UCSD-AML1 (cell line): Measurements from ENCODE around the gene BAG2.

Experiments used
- DNase-seq: peaks from one replicate; lab custom pipeline; 2025; ENCODE audit not compliant: unreplicated experiment; lab: John Stamatoyannopoulos, UW

Gene BAG2

GRCh38 chr6:57172136-57173055 lies at the start of gene BAG2:
Gene BAG2 (plus strand): TSS chr6:57172326. CDS start chr6:57172698, 372 bp downstream.
- DNase-seq, result peak; percentile 92

- DNase-seq, result no peak
Observed at GRCh38 chr6:57123111-57123510, 49.0 kb upstream of the BAG2 start.

- no peak for DNase-seq
Observed at GRCh38 chr6:57127763-57128162, 44.4 kb upstream of the BAG2 start.

GRCh38 chr6:57130661-57131177 lies 41.4 kb upstream of the BAG2 start:
- DNase-seq, result no peak

DNA sequence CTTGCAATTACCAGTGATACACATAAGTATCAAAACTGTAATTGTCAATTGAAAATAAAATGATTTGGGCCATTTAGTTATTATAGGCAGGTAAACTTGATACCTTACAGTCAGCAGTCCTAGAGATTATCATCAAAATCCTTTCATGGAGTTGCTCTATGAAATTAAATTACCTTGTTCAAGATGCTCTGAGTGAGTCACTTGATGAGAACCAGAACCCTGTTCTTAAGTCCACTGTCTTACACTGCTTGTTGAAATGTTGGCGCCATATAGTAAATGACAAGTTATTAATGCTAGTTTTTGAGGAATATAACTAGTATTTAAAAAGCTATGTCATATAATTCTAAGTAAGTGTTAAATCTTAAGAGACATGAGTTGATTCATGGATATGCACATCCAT lies 37.2 kb upstream of the BAG2 start:
- no peak for DNase-seq

GRCh38 chr6:57135885-57136284 lies 36.2 kb upstream of the BAG2 start:
- DNase-seq, result no peak

DNA sequence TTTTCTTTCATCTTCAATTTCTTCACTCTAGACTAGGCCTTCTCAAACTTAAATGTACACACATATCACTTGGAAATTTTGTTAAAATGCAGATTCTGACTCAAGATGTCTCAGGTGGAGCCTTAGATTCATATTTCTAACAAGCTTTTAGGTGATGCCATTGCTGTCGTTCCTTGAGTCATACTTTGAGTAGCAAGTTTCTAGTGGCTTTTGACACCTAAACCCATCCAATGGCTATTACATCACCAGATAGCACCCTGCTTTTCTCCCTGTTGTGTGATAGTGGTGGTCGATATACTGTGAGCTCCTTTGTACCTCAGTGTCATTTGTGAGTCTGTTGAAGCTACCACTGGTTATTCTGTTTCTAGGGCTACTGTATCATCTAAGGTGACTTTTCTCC lies 34.8 kb upstream of the BAG2 start:
- DNase-seq, result no peak

DNA sequence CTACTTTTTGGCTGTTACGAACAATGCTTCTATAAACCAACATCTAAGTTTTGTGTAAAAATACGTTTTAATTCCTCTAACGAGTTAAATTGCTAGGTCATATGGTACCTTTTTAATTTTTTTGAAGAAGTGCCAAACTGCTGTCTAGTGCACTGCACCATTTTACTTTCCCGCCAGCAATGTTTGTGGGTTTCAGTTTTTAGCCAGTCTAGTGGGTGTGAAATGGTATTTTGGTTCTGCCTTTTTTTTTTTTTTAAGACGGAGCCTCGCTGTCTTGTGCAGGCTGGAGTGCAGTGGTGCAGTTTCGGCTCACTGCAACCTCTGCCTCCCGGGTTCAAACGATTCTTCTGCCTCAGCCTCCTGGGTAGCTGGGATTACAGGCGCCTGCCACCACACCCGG lies 34.1 kb upstream of the BAG2 start:
- DNase-seq, result no peak

- no peak for DNase-seq
Observed at GRCh38 chr6:57141451-57142177, 30.5 kb upstream of the BAG2 start.

DNA sequence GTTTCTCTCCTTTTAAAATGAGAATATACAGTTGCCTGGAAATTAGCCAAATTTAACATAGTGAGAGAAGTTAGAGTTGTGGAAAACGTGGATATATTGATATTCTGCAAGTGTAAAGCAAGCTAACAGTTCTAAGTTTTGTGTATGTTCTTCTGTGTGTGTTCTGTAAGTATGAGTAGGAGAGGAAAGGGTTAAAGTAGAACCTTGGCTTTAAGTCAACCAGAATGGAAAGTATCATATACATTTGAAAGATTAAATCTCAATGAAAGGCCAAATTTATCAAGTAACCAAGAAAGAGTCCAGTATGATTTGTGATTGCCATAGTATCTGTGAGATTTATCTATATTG lies 30.0 kb upstream of the BAG2 start:
- no peak for DNase-seq

DNA sequence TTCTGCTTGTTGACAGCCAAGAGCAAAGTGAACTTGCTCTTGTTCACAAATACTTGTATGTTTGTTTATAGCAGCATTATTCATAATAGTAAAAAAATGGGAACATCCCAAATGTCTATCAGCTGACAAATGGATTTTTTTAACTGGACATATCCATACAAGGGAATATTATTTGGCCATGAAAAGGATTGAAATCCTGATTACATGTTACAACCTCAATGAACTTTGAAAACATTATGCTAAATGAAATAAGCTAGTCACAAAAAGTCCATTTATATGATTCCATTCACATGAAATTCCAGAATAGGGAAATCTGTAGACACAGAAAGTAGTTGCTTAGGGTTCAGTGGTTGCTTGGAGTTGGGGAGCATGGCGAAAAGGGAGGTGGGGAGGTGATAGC lies 28.4 kb upstream of the BAG2 start:
- no peak for DNase-seq

DNA sequence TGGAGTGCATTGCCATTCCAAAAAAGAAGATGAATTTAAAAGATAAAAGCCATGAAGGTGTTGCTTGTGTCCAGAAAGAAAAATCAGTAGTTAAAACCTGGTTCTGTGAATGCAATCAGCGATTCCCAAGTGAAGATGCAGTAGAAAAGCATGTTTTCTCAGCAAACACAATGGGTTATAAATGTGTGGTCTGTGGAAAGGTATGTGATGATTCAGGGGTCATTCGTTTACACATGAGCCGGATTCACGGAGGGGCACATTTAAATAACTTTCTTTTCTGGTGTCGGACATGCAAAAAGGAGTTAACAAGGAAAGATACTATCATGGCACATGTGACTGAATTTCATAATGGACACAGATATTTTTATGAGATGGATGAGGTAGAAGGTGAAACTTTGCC lies 24.7 kb upstream of the BAG2 start:
- no peak for DNase-seq

- DNase-seq, result no peak
Observed at GRCh38 chr6:57147955-57148858, 23.9 kb upstream of the BAG2 start.

GRCh38 chr6:57158658-57159057 lies 13.5 kb upstream of the BAG2 start:
- DNase-seq, result no peak

GRCh38 chr6:57159127-57159526 lies 13.0 kb upstream of the BAG2 start:
- DNase-seq, result no peak

- no peak for DNase-seq
Observed at GRCh38 chr6:57162028-57162427, 10.1 kb upstream of the BAG2 start.

DNA sequence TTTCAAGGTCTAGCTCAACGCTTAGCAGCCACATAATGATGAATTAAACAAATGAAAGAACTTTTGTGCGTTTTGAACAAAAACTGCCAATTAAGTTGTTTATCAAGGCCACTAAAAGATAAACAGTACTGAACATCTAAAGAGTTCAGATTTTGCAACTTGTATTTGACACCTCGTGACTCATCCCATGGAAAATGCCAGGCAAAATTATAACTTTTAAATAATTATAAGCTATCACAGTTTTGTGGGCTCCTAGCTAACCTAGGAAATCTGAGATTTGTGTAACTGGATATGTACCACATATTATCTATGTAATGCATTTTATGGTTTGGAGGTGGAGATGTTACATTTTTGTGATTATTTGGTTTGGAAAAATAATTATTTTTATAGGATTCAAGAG lies 9.6 kb upstream of the BAG2 start:
- DNase-seq, result no peak

GRCh38 chr6:57163956-57164355 lies 8.2 kb upstream of the BAG2 start:
- no peak for DNase-seq

GRCh38 chr6:57165080-57165479 lies 7.0 kb upstream of the BAG2 start:
- DNase-seq, result no peak

DNA sequence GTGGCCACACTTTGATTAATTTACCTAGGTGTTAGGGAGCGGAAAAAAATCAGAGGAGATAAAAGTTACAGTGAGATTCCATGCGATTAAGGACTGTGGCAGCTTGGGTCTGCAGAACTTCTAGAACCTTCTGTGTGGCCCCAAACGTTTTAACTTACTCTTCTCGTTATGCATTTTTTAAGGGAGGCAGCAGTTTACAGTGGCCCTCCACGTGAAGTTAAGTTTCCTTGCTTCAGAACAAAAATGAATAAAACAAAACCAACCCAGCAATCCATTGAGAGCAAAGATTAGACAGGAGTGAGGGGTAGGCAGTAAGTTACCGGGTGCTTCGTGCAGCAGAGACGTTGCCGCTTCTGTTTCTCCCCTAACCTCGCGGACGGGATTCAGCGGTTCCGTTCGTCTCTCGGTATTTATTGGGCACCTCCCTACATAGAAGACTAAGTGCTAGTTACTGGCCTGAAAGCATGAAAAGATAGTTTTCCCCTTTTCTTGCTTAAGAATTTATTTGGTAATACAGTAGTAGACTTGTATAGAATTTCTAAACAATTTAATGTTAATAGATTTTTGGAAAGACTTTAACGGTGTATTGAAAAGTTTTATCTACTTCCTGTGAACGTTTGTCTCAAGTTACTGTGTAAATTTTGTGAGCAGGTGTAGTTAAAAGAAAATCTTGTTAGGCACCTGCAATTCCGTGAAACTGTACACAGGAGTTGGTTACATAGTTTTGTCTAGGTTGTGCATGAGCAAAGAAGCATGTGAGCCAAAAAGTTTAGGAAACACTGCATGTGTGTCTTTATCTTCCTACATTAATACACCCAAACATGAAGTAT lies 1.1 kb downstream of the BAG2 start:
- peak; percentile 27 for DNase-seq
